AG04449 (cell line): ENCODE data around the gene ILF2.

ENCODE experiments used
- CTCF ChIA-PET: fragments of 350-600 bp; formaldehyde crosslinking; extraction: SDS; loops from one replicate; lab custom pipeline; 2021; ENCODE audit warnings: antibody characterized with exemption; lab: Yijun Ruan, JAX
- POLR2A ChIA-PET: fragments of 400-600, 350-600 bp; formaldehyde crosslinking; extraction: SDS; loops from one replicate; lab custom pipeline; 2020; ENCODE audit warnings: antibody characterized with exemption, inconsistent platforms; lab: Yijun Ruan, JAX
- DNase-seq: peaks from one replicate; pipeline ENCODE4 v3.0.0-alpha.2; 2010; ENCODE audit warnings: low read depth, low spot score
- H3K4me3 ChIP-seq: 2 replicates; pipeline ENCODE4 v1.5.1; 2011; ENCODE audit warnings: low read depth, mild to moderate bottlenecking, control low read depth, low read length
- CTCF ChIP-seq: IDR thresholded peaks from one replicate; pipeline ENCODE4 v1.5.1; 2011; ENCODE audit warnings: mild to moderate bottlenecking, moderate library complexity, low read length, control low read depth, inconsistent platforms; ENCODE audit not compliant: insufficient read depth; ENCODE audit errors: missing control alignments

The ILF2 gene

GRCh38 chr1:153649137-153649862 lies 21.5 kb downstream of the ILF2 start:
- POLR2A ChIA-PET: interaction anchor here (1.4 kb wide), 1 partner anchor 11 kb away, joined by 3 read pairs; no protein-coding TSS in a partner anchor
- no peak overlapping the region for H3K4me3 ChIP-seq
- CTCF ChIA-PET: interaction anchor here (0.6 to 2.4 kb wide), 2 partner anchors 11 to 76 kb away, joined by 3 to 14 read pairs; no protein-coding TSS in a partner anchor
- DNase-seq: no peak
- TF ChIP-seq CTCF: no peak

- DNase-seq: no peak
- CTCF ChIA-PET: interaction anchor here (0.6 to 2.4 kb wide), 5 partner anchors 10 to 557 kb away, joined by 3 to 14 read pairs (median 4); no protein-coding TSS in a partner anchor
- POLR2A ChIA-PET: interaction anchor here (0.7 to 1.5 kb wide), 2 partner anchors 14 to 571 kb away, joined by 3 to 6 read pairs; partner anchors contain the start of gene CHTOP
- no peak overlapping the region for H3K4me3 ChIP-seq
- TF ChIP-seq CTCF: no peak
Observed at GRCh38 chr1:153648000-153648643, 22.7 kb downstream of the ILF2 start.

- ChIA-PET CTCF (interaction anchor here (1.3 to 2.4 kb wide), 3 partner anchors 10 to 74 kb away, joined by 4 to 14 read pairs (median 8); no protein-coding TSS in a partner anchor), POLR2A (interaction anchor here (1.5 kb wide), 1 partner anchor 13 kb away, joined by 6 read pairs; the partner anchor contains the start of gene CHTOP)
- DNase-seq: no peak
- no peak for TF ChIP-seq CTCF
- H3K4me3 ChIP-seq: no peak overlapping the region
Observed at GRCh38 chr1:153647346-153647714, 23.5 kb downstream of the ILF2 start.

GRCh38 chr1:153646672-153647345 lies 24.0 kb downstream of the ILF2 start:
- CTCF ChIA-PET: interaction anchor here (0.9 to 1.5 kb wide), 2 partner anchors 9 to 181 kb away, joined by 4 to 8 read pairs; no protein-coding TSS in a partner anchor

GRCh38 chr1:153643816-153644215 lies 27.0 kb downstream of the ILF2 start:
- ChIA-PET CTCF (interaction anchor here (0.7 to 4.0 kb wide), 9 partner anchors 9 to 150 kb away, joined by 3 to 23 read pairs (median 6); partner anchors contain the start of genes CHTOP, S100A1 and S100A13), POLR2A (interaction anchor here (2.3 to 3.0 kb wide), 2 partner anchors 10 to 17 kb away, joined by 8 to 16 read pairs; partner anchors contain the start of genes CHTOP and S100A13)
- DNase-seq: no peak
- no peak for TF ChIP-seq CTCF
- H3K4me3 ChIP-seq: no peak overlapping the region

More at GRCh38 chr1:153646672-153647345, 24.0 kb downstream of the ILF2 start:
- H3K4me3 ChIP-seq: no peak overlapping the region
- POLR2A ChIA-PET: interaction anchor here (1.5 kb wide), 1 partner anchor 13 kb away, joined by 6 read pairs; the partner anchor contains the start of gene CHTOP
- no peak for TF ChIP-seq CTCF
- DNase-seq: no peak
